ENCODE results near the gene HCK.

The HCK gene

DNA sequence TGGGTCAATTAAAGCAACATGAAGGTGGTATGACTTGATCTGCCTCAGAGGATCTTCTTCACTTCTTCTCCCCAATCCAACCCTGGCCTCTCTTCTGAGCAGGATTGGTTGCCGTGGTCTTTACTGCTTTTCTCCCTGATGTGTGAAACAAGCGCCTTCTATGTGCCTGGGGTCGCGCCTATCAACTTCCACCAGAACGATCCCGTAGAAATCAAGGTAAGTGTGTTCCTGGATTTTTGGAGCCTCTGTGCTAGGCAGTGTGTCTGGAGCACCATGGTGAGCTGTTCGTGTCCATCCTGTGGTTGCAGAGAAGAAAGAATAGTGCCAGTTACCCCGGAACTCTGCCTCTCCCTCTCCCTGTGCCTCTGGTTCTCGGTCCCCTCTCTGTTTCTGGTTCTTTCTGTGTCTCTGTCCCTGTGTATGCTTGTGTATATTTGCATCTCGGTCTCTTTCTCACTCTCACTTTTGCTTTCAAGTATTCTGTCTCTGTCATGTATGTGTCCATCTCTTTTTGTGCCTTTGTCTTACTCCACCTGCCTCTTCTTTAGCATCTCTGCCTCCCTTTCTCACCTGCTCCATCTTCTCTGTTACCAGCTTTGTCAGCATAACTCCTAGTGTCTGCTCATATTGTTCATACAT, 81.0 kb downstream of the HCK start:
- DNase-seq: no peak

DNA sequence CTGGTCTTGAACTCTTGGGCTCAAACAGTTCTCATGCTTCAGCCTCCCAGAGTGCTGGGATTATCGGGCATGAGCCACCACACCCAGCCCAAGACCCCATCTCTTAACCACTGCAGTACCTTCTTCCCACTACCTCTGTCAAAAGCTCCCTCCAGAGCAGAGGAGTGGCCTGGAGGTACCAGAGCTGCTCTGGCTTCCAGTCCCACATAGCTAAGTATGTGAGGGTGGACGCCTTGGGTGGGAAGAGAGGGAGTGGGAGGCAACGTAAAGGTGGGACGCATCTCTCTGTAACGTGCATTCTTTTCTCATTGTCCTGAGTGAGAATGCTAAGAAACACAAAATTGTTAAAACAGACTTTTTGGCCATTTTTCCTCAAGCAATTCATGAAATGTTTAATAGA, 82.0 kb downstream of the HCK start:
- no peak for DNase-seq

DNA sequence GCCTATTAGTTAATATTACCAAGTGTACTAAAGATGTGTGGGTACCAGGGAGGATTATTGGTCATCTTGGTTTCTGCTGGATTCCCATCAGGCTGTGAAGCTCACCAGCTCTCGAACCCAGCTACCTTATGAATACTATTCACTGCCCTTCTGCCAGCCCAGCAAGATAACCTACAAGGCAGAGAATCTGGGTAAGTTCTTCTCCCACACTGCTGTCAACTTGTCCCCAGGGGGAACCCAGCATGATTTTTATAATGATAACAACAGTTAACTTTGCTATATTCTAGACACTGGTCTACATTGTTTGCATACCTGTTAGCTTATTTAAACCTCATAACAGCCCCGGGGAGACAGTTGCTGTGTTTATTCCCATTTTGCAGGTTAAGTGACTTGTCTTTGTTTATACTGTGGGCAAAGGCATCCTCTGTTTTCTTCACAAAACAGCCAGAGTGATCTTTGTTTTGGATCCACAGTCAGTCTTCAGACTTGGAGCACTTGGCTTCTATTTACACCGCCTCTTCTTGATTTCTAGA, 84.0 kb downstream of the HCK start:
- DNase-seq: no peak

DNA sequence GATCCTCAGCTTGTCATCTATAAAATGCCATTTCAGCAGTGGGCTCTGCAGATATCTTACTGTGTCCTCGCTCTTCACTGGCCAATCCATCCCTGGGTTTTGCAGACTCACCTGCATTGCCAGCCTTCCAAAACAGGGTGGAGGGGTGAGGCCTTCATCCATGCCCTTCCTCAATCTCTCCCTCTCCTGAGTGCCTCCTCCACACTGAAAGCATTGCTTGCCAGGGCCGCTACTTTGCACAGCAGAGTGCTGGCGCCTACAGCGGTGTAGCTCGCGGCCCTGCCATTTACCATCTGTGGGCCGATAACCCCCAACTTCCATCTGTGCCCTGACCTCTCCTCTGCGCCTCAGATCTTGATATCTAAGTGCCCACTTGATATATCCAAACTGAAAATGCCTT, 86.9 kb downstream of the HCK start:
- DNase-seq: no peak

DNA sequence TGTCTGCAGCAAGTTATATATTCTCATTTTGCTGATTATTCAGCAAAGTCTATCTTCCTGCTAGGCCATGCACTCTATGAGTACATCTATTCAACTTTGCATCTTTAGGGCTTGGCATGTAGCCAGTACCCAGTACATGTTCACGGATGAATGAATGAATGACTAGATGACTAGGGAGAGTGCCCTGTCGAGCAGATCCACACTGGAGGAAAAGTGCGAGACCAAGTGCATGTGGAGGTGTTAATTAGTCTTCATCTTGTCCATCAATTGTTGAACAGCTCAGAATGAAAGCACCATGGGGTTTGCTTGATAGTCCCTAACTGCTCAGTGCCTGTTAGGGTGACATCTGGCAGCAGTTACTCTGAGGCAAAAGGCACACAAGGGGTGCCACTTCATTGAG, 87.9 kb downstream of the HCK start:
- DNase-seq: peak; percentile 88

DNA sequence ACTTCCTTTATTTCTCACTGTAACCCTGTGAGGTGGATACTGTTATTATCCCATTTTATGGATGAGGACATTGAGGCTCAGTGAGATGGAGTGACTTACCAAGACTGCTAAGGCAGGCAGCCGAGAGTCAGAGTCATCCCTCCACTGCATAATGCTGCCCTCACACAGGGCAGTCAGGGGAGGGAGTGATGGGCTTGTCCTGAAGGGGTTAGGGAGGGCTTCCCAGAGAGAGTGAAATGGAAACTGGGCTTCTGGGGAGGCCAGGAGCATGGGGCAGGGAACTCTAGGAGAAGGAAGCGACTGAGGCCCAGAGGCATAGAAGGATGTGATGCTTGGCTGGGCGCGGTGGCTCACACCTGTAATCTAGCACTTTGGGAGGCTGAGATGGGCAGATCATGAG, 88.6 kb downstream of the HCK start:
- no peak for DNase-seq

DNA sequence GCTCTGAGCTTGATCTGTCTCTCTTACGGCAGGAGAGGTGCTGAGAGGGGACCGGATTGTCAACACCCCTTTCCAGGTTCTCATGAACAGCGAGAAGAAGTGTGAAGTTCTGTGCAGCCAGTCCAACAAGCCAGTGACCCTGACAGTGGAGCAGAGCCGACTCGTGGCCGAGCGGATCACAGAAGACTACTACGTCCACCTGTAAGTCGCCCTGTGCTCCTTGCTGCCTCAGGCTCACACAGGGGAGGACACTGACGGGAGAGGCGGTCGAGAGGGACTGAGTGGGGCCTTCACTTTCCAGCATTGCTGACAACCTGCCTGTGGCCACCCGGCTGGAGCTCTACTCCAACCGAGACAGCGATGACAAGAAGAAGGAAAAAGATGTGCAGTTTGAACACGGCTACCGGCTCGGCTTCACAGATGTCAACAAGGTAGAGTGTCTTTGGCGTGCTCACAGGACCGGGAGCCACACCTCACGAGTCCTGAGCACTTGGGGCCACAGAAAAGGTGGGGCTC, 89.5 kb downstream of the HCK start:
- no peak for DNase-seq

DNA sequence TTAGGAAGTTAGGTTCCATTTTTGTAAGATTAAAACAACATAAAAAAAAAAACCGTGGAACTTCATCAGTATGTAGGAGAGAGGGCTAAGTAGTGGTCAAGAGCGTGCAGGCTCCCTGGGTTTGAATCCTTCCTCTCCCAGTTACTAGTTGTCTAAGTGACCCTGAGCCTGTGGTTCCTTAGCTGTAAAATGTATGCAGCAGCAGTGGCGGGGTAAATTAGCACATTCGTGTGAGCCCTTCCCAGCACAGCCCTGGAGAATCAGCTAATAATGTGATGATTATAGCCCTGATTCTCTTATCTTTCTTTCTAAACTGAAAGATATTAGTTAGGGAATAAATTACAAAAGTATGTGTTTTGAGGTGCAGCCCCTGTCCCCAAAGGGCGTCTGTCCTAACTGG, 90.0 kb downstream of the HCK start:
- DNase-seq: no peak

DNA sequence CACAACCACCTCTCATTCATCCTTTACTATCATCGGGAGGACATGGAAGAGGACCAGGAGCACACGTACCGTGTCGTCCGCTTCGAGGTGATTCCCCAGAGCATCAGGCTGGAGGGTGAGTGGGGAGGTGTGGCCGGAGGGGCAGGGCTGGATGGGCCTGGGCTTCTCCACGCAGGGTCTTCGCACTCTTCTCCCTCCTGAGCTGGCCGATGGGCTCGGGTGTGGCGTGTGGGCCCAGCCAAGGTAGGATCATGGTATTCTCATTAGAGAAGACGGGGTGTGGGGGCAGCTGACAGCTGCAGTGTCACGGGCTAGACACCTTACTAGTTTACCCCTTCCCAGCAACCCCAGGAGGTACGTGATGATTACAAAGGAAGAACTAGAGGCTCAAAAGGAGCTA, 90.9 kb downstream of the HCK start:
- no peak for DNase-seq

DNA sequence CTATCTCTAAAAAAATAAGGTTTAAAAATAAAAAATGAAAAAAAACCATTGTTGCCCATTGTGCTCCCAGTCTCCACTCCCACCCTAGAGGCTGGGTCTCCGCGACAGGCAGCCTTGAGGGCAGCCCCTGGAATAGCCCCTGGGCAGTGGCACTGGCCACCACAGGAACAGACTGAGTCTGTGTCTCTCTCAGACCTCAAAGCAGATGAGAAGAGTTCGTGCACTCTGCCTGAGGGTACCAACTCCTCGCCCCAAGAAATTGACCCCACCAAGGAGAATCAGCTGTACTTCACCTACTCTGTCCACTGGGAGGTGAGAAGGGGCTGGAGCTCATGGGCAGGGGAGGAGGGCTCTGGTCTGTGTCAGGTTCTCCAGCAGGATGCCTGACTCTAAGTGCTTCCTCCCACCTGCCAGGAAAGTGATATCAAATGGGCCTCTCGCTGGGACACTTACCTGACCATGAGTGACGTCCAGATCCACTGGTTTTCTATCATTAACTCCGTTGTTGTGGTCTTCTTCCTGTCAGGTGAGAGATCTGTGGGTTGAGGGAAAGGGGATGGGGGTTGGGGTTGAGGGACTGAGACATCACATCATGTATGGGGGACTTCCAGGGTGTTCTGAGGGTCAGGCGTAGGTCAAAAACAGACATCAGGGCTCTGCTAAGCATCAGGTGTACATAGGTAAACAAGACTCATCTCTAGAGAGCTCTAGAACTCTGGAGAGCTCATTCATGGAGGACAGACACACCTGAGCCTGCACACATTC, 93.0 kb downstream of the HCK start:
- DNase-seq: peak; percentile 10

DNA sequence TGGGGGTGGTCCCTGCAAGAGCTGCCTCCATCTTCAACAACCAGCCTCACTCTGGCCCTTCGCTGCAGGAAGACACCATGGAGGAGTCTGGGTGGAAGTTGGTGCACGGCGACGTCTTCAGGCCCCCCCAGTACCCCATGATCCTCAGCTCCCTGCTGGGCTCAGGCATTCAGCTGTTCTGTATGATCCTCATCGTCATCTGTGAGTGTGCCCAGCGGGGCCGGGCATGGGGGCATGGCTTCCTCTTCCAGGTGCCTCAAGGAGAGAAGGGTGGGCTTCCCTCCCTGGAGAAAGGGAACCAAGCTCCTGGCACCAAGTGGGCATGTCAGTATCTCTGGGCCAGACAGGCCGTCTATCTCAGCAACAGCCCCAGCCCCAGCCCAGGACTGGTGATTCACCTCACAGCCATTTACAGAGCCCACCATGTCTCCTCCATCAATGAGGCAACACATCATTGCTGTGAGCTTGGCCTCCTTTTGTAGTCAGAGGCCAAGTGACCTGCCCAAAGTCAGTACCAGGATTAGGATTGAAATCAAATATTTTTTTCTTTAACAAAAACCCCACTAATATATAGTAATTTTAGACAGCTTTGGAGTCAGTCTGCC, 97.6 kb downstream of the HCK start:
- DNase-seq: no peak

DNA sequence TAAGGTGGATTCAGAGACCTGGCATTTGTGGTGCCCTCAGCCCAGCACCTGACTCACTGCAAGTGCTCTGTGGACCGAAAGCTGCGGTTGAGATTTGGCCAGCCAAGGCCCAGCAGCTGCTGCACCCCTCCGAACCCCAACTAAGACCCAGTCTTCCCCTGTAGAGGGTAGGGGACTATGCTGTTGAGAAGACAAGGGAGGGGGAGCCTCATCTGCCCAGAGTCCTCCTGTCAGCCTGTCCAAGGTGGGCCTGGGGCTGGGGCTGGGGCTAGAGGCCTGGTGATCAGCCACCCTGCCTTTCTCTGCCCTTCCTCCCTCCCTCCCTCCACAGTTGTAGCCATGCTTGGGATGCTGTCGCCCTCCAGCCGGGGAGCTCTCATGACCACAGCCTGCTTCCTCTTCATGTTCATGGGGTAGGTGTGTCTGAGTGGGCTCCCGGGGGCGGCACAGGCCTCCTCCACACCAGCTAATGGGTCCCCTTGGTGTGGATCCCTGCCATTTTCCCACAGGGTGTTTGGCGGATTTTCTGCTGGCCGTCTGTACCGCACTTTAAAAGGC, 98.3 kb downstream of the HCK start:
- no peak for DNase-seq

All from NCI-H345 (cell line).